ENCODE measurements around the gene USH2A.

The USH2A gene

GRCh38 chr1:216433175-216433574 is 9.9 kb upstream of the USH2A start:
- TF ChIP-seq GATA1 (IDR thresholded peaks at IDR 0.05; ENCODE audit: low read depth, low read length) (no peak), POLR2A (IDR thresholded peaks at IDR 0.05; ENCODE audit: low read length) (no peak)

DNA sequence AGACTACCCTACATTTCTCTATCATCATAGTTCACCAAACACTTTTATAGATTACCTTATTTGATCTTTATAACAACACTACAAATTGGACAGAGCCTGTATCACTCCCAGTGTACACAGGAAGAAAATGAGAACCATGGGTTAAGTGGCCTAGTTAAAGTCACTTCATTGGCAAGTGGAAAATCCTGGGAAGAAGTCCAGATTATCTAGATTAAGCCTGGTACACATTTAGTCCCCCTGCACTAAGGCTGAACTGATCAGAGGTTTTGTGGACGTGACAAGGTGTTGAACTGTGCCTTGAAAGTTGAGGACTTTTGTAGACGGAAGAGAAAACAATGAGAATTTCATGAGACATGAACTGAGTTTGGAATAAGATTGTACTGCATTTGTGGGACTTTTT is 7.5 kb upstream of the USH2A start:
- DNase-seq: no peak
- TF ChIP-seq GATA1 (IDR thresholded peaks at IDR 0.05; ENCODE audit: low read depth, low read length) (no peak), POLR2A (IDR thresholded peaks at IDR 0.05; ENCODE audit: low read length) (no peak)

More at GRCh38 chr1:216433175-216433574, 9.9 kb upstream of the USH2A start:
- DNase-seq: no peak

- TF ChIP-seq POLR2A (IDR thresholded peaks at IDR 0.05; ENCODE audit: low read length) (no peak), GATA1 (IDR thresholded peaks at IDR 0.05; ENCODE audit: low read depth, low read length) (no peak)
- no peak for DNase-seq
Measured at GRCh38 chr1:216425577-216425976, 2.3 kb upstream of the USH2A start.

- DNase-seq: no peak
- TF ChIP-seq POLR2A (IDR thresholded peaks at IDR 0.05; ENCODE audit: low read length): no peak
- TF ChIP-seq GATA1 (IDR thresholded peaks at IDR 0.05; ENCODE audit: low read depth, low read length): no peak
Measured at GRCh38 chr1:216420746-216421145, 2.5 kb downstream of the USH2A start.

GRCh38 chr1:216420263-216420662 is 3.0 kb downstream of the USH2A start:
- TF ChIP-seq GATA1 (IDR thresholded peaks at IDR 0.05; ENCODE audit: low read depth, low read length): no peak
- DNase-seq: no peak

DNA sequence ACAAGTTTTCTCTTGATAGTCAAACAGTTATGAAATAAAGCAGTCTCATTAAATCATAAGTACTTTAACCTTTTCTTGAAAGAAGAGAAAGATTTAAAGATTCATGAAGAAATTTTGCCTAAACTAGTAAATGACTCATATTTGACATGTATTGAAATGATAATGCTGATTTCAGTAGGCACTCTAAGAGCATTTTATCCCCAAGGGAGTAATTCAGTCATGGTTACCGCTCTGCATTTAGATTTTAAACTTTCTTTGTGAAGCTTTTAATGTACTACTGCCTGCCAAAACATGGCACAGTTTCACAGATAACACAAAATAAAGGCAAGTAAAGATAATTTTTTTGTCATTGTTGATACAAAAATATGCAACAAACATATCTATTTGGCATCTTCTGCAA is 6.8 kb downstream of the USH2A start:
- TF ChIP-seq POLR2A (IDR thresholded peaks at IDR 0.05; ENCODE audit: low read length): no peak
- no peak for TF ChIP-seq GATA1 (IDR thresholded peaks at IDR 0.05; ENCODE audit: low read depth, low read length)
- DNase-seq: no peak

DNA sequence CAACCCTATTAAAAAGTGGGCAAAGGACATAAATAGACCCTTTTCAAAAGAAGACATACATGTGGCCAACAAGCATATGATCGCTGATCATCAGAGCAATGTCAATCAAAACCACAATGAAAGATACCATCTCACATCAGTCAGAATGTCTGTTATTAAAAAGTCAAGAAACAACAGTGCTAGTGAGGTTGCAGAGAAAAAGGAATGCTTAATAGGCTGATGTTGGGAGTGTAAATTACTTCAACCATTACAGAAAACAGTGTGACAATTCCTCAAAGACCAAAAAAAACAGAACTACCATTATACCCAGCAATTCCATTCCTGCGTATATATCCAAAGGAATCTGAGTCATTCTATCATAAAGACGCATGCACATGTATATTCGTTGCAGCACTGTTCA is 13.2 kb downstream of the USH2A start:
- DNase-seq: no peak

GRCh38 chr1:216390956-216391355 is 32.3 kb downstream of the USH2A start:
- no peak for TF ChIP-seq GATA1 (IDR thresholded peaks at IDR 0.05; ENCODE audit: low read depth, low read length)
- TF ChIP-seq POLR2A (IDR thresholded peaks at IDR 0.05; ENCODE audit: low read length): no peak
- no peak for DNase-seq

More for the DNA sequence above, 13.2 kb downstream of the USH2A start:
- TF ChIP-seq POLR2A (IDR thresholded peaks at IDR 0.05; ENCODE audit: low read length) (no peak), GATA1 (IDR thresholded peaks at IDR 0.05; ENCODE audit: low read depth, low read length) (no peak)

- TF ChIP-seq GATA1 (IDR thresholded peaks at IDR 0.05; ENCODE audit: low read depth, low read length) (no peak), POLR2A (IDR thresholded peaks at IDR 0.05; ENCODE audit: low read length) (no peak)
- no peak for DNase-seq
Measured at GRCh38 chr1:216389774-216390173, 33.5 kb downstream of the USH2A start.

- TF ChIP-seq POLR2A (IDR thresholded peaks at IDR 0.05; ENCODE audit: low read length) (no peak), GATA1 (IDR thresholded peaks at IDR 0.05; ENCODE audit: low read depth, low read length) (no peak)
- no peak for DNase-seq
Measured at GRCh38 chr1:216388558-216388957, 34.7 kb downstream of the USH2A start.

DNA sequence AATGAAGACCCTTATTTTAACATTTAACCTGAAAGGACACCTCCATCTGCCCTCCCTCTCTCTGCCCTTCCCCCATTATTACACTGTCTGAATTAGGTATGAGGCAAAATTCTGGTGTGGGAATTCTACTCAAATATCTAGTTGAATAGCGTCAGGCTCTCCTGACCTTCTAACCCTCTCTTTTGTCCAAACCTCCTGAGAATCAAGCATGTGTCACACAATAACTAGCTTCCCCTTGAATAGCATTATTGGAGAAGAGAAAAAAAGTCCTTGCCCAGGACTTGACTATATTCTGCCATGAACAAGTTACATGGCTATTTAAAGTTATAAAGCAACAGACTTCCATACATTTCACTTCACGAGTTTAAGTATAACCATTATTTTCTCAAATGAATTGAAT is 35.5 kb downstream of the USH2A start:
- TF ChIP-seq POLR2A (IDR thresholded peaks at IDR 0.05; ENCODE audit: low read length) (no peak), GATA1 (IDR thresholded peaks at IDR 0.05; ENCODE audit: low read depth, low read length) (no peak)
- no peak for DNase-seq

DNA sequence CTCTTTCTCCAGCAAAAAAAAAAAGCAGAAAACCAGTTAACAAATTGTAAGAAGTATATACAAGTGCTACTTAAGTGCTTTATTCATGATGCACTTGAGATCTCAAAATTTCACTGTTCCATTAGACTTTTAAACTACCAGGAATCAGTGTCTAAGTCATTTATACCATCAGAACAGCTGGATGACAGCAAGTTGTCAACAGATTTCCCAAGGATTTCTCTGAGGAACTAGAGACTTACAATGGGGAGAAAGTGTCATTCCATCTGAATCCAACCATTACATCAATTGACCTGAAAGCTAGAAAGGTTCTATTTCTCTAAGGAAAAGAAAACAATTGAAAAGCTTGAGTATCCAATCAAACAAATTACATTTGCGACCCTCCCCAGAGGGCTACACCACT is 43.8 kb downstream of the USH2A start:
- DNase-seq: no peak

DNA sequence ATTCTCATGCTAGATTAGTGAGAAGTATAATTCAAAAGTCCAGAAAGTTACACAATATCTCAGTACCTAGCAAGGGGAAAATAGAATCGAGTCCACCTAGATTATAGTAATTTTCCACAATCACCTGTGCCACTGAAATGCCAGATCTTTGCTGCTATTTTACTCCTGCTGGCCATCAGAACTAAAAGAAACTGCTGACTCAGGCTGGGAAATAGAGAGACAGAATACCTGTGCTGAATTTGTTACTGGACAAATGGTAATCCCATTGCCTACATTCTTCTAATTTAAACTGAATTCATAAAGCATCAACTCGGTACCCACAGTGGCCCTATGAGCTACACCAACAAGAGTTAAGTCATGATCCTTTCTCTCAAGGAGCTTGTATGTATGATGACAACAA is 55.0 kb downstream of the USH2A start:
- no peak for DNase-seq
- TF ChIP-seq GATA1 (IDR thresholded peaks at IDR 0.05; ENCODE audit: low read depth, low read length) (no peak), POLR2A (IDR thresholded peaks at IDR 0.05; ENCODE audit: low read length) (no peak)

More for the DNA sequence above, 43.8 kb downstream of the USH2A start:
- no peak for TF ChIP-seq POLR2A (IDR thresholded peaks at IDR 0.05; ENCODE audit: low read length)
- no peak for TF ChIP-seq GATA1 (IDR thresholded peaks at IDR 0.05; ENCODE audit: low read depth, low read length)

DNA sequence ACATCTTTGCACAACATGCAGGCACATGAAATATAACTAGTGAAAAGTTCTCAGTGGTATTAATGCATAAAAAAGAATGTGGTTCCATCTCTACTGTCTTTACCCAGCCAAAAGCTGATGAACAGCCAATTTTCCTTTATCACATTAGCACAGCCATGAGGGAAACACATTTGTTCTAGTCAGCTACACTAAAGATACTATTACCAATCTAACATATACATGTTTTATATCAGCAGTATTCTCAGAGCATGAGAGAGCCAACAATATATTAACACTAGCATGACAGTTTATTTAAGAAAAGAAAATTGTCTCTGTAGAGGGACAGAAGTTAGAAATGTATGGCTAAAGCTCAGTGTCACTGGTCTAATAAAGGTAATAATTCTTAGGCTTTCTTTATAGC is 56.3 kb downstream of the USH2A start:
- TF ChIP-seq GATA1 (IDR thresholded peaks at IDR 0.05; ENCODE audit: low read depth, low read length) (no peak), POLR2A (IDR thresholded peaks at IDR 0.05; ENCODE audit: low read length) (no peak)
- DNase-seq: no peak

DNA sequence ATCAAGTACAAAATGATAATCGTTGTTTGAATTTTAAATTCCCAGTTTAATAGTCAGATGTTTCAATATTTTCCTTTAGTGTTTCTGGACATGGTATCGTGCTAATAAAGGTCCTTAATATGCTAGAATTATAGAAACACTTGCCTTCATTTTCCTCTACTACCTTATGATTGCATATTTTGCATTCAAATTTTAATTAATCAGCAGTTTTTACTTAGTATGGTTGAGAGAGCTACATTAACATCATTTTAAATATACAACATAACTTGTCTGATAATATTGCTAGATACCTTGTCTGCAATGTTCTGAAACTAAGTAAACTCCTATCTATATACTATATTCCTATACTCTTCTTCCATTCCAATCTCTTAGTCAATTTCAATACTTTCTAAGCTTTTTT is 66.3 kb downstream of the USH2A start:
- DNase-seq: no peak
- TF ChIP-seq POLR2A (IDR thresholded peaks at IDR 0.05; ENCODE audit: low read length) (no peak), GATA1 (IDR thresholded peaks at IDR 0.05; ENCODE audit: low read depth, low read length) (no peak)

- TF ChIP-seq POLR2A (IDR thresholded peaks at IDR 0.05; ENCODE audit: low read length) (no peak), GATA1 (IDR thresholded peaks at IDR 0.05; ENCODE audit: low read depth, low read length) (no peak)
Measured at GRCh38 chr1:216350186-216350585, 73.1 kb downstream of the USH2A start.

More at GRCh38 chr1:216350186-216350585, 73.1 kb downstream of the USH2A start:
- no peak for DNase-seq
